Measurements from ENCODE around the gene TVP23A.
"Not testable (repeated sequence)": the region's sequence is repeated elsewhere in the genome, so short reads cannot be mapped to it uniquely, and the experiment has no call there.

TVP23A gene

DNA sequence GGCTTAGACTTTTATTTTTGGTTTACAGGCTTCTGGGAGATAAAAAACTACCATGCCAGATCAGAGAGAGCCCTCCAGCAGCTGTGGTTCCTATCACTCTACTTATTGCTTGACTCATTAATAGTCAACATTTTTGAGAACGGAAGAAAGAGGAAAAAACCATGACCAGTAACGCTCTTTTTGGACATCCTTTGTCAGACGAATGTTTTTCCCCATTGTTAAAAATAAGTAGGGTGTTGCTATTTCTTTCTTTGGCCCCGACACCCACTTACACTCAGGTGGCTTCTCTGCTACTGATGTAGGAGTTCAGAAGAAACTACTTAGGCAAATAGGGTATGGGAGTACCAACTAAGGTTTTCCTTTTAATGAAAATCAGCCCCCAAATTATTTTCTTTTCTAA, 27.5 kb downstream of the TVP23A start:
- DNase-seq: no peak

DNA sequence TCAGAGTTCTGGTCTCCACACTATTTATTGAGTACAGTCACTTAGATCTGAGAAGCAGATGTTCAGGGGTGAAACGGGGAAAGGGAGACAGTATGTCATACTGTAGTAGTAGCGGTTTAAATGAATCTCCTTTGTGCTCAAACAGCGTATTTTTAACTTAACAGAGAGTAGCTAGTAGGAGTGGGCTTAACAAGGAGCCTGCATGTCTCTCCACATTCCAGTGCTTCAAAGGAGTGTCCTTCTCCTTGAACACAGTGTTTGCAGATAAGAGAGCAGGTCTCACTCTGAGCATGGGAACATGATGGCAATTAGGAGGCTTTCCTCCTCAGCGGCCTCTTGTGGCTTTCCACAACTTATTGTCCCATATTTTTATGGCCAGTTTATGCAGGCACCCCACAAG, 30.0 kb downstream of the TVP23A start:
- DNase-seq: not testable (repeated sequence)

DNA sequence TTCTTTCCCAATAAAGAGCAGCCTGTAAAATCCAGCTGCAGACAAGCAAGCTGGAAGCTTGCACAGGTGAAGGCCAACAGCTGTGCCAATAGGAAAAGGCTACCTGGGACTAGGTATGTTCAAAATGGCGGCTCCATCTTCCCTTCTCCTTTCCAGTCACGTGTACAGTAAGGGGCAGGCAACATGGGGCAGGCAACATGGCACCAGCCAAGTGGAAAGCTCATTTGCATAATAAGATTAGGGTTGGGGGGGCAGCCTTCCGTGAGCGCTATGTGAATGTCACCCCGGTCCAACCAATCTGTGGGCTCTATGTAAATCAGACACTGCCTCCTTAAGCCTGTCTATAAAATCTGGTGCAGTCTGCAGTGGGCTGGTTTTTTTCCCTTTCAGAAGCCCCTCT, 31.3 kb downstream of the TVP23A start:
- no peak for DNase-seq

DNA sequence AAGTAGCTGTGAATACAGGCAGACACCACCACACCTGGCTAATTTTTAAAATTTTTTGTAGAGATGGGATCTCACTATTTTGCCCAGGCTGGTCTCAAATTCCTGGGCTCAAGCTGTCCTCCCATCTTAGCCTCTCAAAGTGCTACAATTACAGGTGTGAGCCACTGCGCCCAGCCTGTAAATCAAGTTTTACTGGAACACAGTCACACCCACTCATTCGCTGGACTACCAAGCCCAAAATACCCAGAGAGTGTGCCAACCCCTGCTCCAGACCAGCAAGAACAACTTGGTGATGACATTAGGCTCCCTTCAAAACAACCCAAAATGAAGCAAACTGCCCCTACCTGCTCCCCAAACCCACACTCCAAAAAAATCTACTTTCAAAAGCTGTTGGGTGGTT, 36.0 kb downstream of the TVP23A start:
- no peak for DNase-seq

DNA sequence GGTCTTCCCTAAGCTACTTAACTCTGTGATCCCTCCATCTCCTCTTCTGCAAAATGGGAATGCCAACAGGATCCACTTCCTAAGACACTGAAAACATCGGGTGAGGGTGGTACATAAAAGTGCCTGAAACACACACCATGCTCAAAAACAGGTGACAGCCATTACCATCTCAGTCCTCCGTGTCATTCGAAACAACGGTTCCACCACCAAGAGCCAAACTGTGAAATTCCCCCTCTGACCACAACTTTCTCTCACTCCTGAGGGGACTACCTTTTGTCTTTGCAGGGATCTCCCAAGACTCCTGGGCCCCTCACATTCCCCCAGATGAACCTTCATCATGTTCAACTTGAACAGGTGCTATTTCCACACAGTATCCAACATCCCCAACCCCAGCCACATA, 38.0 kb downstream of the TVP23A start:
- no peak for DNase-seq

DNA sequence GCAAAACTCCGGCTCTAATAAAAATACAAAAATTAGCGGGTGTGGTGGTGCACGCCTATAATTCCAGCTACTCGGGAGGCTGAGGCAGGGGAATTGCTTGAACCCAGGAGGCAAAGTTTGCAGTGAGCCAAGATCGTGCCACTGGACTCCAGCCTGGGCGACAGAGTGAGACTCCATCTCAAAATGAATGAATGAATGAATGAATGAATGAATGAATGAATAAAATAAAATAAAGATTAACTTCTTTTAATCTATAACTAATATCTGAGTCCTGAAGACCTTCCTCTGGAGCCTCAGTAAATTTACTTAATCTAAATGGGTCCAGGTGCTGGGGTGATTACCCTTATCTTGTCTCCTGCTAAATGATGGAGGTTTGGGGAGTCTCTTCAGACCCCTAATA, 38.7 kb downstream of the TVP23A start:
- DNase-seq: not testable (repeated sequence)

DNA sequence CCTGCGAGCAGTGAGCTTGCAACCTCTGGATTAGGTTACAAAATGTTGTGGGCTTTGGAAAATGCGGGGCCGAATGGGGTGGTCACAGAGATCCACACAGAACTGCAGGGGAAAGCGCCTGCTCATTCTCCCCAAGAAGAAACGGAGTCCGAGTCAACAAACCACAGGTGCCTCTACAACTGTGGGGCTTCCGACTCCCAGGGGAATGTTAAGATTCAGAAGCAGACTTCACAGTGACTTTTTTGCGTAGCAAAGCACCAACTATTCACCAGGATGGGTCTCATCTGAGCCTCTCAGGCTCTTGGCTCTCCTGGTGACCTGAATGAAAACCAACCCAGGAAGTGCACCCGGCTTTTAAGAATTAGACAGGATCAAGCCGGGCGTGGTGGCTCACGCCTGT, 41.2 kb downstream of the TVP23A start:
- DNase-seq: no peak

DNA sequence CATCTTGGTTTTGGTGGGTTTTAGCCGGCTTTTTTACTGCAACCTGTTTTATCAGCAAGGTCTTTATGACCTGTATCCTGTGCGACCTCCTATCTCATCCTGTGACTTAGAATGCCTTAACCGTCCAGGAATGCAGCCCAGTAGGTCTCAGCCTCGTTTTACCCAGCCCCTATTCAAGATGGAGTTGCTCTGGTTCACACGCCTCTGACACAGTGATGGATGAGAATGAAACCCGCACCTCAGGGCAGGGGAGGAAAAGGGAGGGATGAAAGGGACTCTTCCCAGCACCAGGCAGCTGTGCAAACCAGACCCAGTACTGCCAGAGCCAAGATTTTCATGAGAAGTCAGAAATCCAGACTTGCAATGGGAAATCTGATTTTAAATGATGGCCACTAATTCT, 41.7 kb downstream of the TVP23A start:
- DNase-seq: not testable (repeated sequence)

DNA sequence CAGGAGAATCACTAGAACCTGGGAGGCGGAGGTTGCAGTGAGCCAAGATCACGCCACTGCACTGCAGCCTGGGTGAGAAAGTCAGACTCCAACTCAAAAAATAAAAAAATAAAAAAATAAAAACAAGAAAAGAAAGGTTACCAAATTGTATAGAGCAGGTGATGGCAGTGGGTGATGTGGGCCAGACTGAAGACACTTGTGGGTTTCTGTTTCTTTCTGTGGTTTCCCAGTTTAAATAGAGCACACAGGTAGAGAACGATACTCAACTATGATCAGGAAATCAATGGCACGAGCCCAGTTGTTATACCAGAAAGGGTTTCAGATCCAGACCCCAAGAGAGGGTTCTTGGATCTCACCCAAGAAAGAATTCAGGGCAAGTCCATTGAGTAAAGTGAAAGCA, 42.3 kb downstream of the TVP23A start:
- DNase-seq: no peak

DNA sequence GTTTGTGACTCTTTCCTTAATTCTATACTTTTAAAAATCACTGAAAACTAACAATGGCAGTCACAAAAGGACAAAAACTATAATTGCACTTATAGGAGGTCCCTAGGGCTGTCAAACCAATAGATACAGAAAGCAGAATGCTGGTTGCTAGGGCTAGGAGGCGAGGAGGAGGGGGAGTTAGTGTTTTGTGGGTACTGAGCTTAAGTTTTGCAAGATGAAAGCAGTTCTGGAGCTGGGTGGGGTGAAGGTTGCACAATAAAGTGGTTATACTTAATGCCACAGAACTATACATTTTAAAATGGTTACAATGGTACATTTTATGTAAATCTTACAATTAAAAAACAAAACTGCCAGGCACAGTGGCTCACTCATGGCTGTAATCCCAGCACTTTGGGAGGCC, 47.7 kb downstream of the TVP23A start:
- DNase-seq: no peak

DNA sequence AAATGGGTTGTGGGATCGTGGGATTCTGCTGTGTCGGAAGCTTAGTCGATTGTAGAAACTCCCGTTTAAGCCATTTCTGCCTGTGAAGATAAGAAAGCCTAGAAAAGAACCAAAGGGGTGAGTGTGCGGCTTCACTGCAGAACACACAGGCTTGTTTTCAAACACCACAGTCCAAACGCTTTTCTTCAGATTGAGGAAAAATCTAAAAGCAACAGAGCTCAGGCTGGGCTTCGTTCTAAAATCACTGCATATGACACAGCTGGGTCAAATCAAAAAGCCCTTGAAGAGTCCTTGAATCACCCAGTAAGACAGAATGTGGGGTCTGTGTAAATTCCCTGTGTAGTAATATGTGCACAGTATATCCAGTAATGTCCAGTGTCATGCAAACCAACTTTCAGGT, 49.2 kb downstream of the TVP23A start:
- no peak for DNase-seq

DNA sequence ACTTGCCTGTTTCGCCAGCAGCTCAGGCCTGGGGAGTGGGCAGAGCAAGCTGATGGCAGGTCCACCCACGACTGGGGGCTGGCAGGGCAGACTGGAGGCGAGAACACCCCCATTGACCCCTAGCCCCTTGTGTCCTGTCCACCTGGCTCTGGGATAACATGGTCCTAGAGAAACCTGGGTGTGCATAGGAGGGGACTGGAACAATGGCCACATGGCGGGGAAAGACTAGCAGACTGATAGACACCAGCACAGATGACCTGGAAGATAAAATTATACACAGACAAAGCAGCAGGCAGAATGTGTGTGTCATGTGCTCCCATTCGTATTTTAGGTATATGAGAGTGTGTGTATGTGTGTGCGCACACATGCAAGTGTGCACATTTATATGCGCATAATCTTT, 51.5 kb downstream of the TVP23A start:
- DNase-seq: no peak

DNA sequence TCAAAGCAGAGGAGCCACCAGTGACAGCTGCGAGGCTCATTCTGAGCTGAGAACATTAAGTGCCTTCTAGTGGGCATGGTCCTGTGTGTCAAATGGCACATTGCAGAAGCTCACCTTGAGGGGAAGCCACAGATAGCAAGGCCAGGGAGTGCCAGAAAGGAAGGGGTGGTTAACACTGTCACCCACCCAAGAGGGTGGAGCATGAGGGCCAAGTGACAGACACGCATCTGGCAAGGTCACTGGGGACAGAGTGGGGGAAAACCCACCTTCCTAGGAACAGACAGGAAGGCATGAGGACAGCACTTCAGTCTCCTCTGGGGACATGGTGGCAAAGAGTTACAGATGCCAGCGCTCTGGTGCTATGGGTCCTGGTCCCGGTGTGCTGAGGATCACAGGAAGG, 52.8 kb downstream of the TVP23A start:
- DNase-seq: no peak

DNA sequence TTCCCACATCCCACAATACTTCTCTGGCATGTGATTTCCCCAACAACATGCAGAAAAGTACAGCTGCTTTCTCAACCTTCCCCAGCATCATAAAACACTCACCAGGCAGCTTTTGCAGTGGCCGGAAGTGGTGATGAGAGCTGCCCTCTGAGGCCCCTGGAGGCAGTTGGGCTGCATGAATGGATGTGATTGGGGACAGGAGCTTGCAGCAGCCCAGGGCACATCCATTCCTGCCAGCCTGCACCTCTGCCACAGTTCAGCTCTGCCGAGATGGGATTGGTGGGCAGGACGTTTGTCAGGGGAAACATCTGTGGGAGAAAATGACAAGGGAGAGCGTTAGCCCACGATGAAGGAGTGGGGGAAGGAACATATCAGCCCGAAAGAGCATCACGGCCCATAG, 55.1 kb downstream of the TVP23A start:
- DNase-seq: no peak

DNA sequence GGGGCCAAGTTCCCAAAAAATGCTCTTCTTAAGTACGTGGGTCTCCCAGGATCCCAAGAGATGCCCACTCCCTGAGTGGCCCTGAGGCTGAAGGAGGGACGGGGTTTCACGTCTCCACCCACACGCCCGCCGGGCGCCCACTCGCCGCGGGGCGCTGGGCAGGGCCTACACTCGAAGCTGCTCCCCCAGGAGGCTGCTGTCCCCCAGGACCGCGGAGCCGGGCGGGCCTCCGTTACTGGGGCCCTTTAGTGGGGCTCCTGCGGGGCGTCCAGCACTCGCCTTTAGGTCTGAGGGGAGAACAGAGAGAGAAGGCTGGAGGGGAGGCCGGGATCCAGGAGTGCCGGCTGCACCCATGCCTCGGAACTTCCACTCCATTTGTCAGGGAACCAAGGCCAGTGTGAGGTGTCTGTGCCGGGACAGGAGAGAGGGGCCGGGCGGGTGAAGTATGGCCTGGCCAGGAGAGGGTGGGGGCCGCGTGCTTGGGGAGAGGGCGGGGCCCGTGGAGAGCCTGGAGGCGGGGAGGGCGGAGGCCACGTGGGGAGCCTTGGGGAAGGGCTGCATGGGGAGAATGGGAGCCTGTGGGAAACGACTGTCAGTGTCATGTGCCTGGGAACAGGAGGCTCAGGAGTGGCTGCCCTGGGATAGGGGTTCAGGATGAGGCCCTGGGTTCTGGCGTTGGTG, 56.1 kb downstream of the TVP23A start:
- no peak for DNase-seq

DNA sequence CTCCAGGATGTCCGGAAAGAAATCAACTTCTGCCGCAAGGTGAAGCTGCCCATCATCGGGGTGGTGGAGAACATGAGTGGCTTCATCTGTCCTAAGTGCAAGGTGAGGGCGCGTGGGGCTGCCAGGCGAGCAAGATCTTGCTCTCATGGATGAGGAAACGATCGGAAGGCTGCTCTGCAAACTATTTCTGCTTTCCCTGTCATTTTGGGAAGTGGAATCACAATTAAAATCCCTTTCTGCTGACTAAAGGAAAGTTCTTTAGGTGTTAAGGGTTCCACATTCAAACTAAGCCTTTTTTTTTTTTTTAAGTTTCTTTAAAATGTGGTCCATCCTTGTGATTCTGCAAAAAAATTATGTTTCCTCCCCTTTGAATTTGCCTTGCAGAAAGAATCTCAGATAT, 57.2 kb downstream of the TVP23A start:
- no peak for DNase-seq

DNA sequence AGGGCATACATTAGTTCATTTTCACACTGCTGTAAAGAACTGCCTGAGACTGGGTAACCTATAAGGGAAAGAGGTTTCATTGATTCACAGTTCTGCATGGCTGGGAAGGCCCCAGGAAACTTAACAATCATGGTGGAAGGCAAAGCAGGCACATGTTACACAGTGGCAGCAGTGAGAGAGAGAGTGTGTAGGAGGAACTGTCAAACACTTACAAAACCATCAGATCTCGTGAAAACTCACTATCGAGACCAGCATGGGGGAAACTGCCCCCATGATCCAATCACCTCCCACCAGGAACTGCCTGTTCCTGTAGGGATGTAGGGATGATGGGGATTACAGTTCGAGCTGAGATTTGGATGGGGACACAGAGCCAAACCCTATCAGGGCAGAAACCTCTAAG, 57.7 kb downstream of the TVP23A start:
- no peak for DNase-seq

DNA sequence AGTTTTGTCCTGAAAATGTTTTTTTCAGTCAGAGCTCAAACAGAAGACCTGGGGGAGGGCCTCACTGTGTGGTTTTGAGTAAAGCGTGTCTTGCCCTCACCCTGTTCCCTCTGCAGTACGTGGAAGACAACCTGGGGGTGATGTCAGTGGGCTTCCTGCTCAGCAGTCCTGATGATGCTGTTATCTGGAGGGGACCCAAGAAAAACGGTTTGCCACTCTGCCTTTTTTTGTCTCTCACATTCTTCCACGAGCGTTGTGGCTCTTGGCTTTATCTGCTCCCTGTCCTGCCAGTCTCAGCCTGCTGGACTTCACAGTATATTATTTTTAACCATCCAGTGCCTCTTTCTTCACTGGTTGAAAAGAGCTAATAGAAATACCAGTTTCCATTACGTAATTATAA, 62.0 kb downstream of the TVP23A start:
- DNase-seq: no peak

DNA sequence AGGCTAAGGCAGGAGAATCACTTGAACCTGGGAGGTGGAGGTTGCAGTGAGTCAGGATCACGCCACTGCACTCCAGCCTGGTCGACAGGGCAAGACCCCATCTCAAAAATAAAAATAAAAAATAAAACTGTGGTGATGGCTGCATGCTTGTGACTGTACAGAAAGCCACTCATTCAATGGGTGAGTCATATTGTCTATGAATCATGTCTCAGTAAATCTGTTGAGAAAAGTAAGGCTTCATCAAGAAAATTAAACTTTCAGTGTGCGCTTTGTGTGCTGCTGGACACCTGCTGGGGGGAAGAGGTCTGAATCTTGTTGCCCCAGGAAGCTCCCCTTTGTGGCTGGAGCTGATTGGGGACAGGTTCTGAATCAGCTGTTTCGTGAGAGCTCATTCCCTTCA, 63.7 kb downstream of the TVP23A start:
- DNase-seq: no peak

DNA sequence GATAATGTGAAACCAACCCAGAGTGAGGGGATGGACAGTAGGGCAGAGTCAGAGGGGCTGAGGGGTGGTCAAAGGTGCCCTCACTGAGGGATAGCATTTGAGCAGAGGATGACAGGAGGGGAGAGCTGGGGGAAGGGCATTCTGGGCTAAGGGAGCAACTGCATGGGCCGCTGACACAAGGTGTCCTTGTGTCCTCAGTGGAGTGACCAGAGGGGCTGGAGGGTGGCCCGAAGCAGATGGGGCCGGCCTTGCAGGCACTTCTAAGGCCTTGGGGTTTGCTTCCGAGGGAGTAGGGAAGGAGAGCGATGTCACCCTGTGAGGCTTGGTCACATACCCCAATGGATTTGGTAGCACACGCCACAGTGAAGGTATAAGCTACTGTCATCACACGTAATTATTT, 64.9 kb downstream of the TVP23A start:
- DNase-seq: no peak

DNA sequence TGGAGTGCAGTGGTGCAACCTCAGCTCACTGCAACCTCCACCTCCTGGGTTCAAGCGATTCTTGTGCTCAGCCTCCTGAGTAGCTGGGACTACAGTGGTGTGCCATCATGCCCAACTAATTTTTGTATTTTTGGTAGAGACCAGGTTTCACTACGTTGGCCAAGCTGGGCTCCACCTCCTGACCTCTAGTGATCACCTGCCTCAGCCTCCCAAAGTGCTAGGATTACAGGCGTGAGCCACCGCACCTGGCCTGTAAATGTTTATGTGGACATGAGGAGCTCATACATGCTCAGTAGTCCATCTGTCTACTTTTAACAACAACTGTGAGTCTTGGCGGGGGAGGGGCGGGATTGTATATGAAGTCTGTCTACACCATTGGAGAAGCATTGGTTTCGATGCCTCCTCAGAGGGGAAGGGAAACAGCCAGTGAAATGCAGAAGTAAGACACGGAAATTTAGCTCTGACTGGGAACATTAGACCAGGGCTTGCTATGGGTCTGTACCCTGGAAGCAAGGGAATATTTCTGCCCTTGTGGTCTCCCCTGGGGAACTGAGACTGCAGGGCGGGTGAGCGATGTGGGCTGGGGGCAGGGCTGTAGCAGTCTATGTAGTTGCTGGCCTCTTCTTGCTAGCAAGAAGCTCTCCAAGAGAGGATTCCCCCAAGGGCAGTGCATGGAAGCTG, 65.6 kb downstream of the TVP23A start:
- no peak for DNase-seq

DNA sequence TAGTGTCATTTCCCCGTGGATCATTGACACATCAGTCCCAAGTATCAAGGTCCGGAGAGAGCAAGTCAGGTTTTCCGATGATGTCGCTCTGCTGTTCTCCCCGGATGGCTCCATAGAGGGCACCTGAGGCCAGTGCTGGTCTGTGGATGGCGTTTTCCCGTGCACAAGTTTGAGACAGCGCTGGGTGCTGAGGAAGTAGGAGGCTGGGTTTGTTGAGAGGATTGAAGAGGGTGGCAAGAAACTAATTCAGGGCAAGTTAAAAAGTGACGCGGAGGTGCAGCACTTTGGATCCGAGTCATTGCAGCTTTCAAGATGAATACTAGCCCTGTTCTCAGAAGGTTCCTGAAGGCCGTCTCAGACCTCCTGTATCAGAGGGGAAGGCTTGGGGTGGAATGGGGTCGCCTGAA, 67.3 kb downstream of the TVP23A start:
- DNase-seq: no peak

DNA sequence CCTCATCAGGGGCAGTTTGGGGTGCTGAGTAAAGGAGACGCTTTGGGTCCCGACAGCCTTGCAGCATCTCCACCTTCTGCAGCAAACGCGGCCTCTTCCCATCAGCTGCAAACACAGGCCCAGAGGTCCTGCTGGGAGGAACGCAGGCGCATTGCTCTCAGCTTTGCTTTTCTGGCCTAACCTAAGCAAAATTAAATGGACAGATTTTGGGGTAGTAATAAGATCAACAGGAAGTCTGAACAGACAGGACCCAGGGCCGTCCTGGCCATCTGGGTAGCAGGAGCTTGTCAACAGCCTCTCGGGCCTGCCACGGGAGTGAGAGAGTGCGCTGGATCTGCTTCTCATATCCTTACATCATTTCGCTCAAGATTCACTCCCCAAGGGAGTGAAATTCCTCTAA, 67.8 kb downstream of the TVP23A start:
- DNase-seq: no peak

DNA sequence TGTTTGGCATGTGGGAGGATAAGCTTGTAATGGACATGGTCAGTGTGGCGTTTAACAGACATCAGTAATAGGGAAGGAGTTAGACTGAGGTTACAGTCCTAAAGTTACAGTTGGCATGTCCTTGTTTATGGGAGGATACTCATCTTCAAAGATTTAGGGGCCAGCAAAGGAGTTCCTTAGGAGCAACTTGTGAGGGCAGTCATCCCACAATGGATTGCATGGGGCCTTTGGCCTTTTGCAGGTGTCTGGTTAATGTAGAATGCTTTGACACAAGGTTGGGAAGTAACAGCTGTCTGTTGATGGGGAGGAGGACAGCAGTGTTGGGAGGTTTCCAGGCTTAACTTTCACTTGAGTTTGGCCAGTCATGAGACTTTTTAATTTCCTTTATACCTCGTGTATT, 72.8 kb downstream of the TVP23A start:
- no peak for DNase-seq

DNA sequence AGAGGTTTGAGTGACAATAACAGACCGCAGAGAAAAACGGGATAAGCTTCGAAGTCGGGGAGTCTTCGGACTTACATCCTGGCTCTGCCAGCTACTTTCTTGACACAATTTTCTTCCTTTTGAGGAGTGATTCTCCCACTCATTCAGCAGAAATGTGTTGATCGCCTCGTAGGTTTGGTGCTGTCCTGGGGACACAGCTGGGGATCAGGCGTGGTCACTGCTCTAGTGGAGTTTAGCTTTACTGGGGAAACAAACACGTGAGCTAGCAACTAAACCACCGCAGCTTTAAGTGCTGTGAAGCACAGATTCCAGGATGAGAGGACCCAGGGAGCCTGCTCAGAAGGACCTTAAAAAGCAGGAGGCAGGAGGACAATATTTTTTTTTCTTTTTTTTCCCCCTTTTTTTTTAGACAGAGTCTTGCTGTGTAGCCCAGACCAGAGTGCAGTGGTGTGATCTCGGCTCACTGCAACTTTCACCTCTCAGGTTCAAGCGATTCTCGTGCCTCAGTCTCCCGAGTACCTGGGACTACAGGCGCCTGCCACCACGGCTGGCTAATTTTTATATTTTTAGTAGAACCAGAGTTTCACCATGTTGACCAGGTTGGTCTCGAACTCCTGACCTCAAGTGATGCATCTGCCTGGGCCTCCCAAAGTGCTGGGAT, 74.1 kb downstream of the TVP23A start:
- no peak for DNase-seq
